ENCODE data around the gene FNDC10.
"Not testable (repeated sequence)": the region's sequence is repeated elsewhere in the genome, so short reads cannot be mapped to it uniquely, and the experiment has no call there.

- TF ChIP-seq EZH2 (IDR thresholded peaks at IDR 0.05; ENCODE audit: insufficient read depth, poor library complexity, severe bottlenecking); EZH2phosphoT487 (IDR thresholded peaks at IDR 0.05; ENCODE audit: insufficient read depth, low read depth): not testable (repeated sequence)
Measured at GRCh38 chr1:1646326-1646725, 46.4 kb upstream of the FNDC10 start.

Data from GM23248 (cell line).